ENCODE results near the gene SMYD3.

- TF ChIP-seq POLR2A (IDR thresholded peaks at IDR 0.05) (no peak), CTCF (IDR thresholded peaks at IDR 0.05) (no peak)
These were observed 47.1 kb upstream of the SMYD3 start for GRCh38 chr1:246554201-246554600.
